GM19324 (cell line): ENCODE results near the gene CSNK1G3.
"Not testable (repeated sequence)": the region's sequence is repeated elsewhere in the genome, so short reads cannot be mapped to it uniquely, and the experiment has no call there.

Experiments used
- ATAC-seq: cut with Tn5 transposase; IDR thresholded peaks from one replicate; pipeline ENCODE4 v1.9.1; 2021; ENCODE audit warnings: mild to moderate bottlenecking, moderate library complexity; ENCODE audit not compliant: unreplicated experiment, low FRiP score

CSNK1G3 gene

GRCh38 chr5:123628860-123629544, 117.0 kb downstream of the CSNK1G3 start:
- ATAC-seq: no peak

GRCh38 chr5:123636006-123636405, 124.0 kb downstream of the CSNK1G3 start:
- no peak for ATAC-seq

GRCh38 chr5:123637028-123637427, 125.1 kb downstream of the CSNK1G3 start:
- ATAC-seq: not testable (repeated sequence)

- ATAC-seq: no peak
These were observed 127.3 kb downstream of the CSNK1G3 start for GRCh38 chr5:123639244-123639643.

- no peak for ATAC-seq
These were observed 133.1 kb downstream of the CSNK1G3 start for GRCh38 chr5:123645024-123645603.

DNA sequence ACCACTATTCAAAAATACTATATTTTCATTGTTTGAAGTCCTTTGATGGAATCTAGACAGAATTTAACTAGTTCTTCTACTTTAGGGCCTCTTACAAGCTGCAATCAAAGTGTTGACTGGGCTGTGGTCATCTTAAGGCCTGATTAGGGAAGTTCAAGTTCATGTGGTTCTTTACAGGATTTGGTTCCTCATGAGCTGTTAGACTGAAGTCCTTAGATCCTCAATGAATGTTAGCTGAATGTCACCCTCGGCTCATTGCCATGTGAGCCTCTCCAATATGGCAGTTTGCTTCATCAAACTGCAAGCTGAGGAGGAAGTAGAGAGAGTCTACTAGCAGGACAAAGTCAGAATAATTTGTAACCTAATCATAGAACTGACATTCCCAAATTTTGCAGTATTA, 135.1 kb downstream of the CSNK1G3 start:
- ATAC-seq: no peak

DNA sequence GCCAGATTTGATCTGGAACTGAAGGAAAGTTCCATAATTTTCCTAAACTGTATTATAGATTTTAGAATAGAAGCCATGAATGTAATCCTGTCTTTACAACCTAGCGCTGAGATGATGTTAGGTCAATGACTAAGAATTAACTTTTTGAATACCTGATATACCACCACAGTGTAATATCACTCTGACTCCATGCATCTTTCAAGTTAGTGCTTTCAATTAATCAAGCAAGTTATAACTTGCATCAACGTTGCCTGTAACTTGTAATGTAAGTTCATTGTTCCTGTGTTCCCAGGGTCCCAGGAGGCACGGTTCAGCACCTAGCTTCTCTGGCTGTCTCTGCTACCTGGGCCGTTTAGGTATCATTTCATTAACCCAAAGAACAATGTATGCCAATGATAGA, 139.3 kb downstream of the CSNK1G3 start:
- ATAC-seq: no peak

GRCh38 chr5:123659011-123659410, 147.0 kb downstream of the CSNK1G3 start:
- ATAC-seq: no peak

DNA sequence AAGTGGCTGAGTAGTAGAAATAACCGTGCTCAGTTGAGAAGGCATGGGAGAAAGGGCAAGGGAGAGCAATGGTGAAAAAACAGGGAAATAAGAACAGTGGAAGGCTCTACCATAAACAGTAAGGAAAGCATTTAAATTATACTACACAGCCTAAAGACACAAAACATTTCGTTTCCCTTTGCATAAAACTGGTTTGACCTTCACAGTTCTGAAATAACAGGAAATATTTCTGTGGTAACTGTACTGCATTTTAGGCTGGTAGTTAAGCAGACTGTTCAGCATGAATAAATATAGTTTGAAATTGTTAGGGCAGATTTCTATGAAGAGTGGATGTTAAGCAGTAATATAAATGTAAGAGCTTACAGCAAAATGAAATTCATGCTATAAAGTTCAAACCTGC, 147.5 kb downstream of the CSNK1G3 start:
- no peak for ATAC-seq

DNA sequence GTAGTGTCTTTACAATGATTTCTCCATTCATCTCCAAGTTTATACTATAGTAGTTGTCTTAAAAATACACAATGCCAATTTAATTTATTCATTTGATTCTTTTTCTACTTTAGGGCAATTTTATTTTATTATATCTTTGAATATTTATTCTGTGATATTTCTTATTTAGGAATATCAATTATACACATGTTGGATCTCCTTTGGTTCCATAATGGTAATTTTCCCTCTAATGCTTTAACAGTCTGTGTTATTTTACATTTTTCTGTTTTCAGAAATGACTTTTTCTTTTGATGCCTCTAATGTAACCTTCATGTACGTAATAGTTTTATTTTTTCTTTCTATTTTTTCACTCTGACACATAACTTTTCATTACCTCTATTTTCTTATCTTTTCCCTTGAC, 153.0 kb downstream of the CSNK1G3 start:
- ATAC-seq: no peak

DNA sequence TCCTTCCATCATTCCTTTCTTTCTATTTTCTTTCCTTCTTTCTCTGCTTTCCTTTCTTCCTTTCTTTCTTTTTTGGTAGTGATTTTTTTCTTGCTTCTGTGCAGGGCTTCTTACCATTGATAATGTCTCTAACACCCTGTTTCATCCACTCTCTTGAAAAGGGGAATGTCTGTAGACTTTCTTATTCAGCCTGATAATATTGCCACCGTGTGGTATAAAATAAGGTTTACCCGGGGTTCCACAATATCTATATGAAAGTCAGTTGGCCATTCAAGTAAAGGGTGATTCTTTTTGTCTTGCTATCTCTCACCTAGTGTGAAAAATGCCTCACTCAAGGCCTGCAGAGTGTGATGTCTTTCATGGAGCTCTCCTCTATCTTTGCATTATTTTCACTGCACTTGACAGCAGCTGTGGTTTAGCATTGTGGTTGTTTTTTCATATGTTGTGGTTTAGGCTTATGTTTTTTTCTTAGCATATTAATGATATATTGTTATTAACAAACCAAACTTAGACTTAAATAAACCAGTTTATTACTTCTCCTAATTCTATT, 153.9 kb downstream of the CSNK1G3 start:
- no peak for ATAC-seq
